ENCODE data around the gene COL9A1. TPM values are rescaled to one million over a fixed set of nuclear protein-coding genes. Genes with fewer than 3 reads are reported as not detected.

Gene COL9A1
- total and polyA plus RNA-seq, 2 of the 4 experiments (the other 2 are of a cell fraction): not detected

DNA sequence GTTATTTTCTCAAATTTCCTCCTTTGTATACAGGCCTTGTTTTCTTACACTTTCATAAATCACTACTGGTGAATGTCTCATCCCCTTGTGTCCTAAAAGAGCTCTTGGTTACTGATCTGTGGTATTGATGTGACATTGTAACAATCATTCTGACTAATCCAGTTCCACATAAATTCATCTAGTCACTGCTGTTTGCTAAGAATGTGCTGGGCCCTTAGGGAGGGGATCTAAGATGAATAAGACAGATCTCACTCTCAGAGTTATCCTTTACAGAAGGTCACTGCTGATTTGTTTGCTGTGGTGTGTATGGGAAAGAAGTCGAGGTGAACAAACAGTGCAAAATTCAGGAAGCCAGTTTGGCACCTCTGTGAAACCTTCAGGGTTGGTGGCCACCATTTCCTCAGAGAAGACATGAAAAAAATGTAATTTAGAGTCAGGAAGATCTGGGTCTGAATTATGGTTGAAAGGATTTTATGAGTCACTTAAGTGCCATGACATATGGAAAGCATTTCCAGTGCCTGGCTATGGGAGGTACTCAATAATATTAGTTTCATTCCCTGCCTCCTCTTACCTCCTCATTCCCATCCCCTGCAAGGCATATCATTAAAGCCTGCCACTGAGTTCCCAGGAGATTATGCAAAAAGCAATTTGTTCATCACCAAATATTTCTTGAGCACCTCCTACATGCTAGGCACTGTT, 121.8 kb downstream of the COL9A1 start:
- no CpG with 5 or more reads among the region's 1 CpG for WGBS, 2 experiments (ENCODE audit: extremely low coverage in 2 of 2, insufficient read length in 1 of 2)
- Histone ChIP-seq H3K36me3 (ENCODE audit: control insufficient read depth, insufficient read depth, low read length) (no peaks in the 10 kb centered on the region), H3K56ac (ENCODE audit: extremely low read depth, insufficient read depth, low read length) (no peak overlapping the region), H4K5ac (ENCODE audit: low read depth, low read length) (no peak overlapping the region), H3K4me1 (ENCODE audit: control insufficient read depth, insufficient read depth, low read length) (no peaks in the 10 kb centered on the region), H2AK9ac (replicated peaks; ENCODE audit: low read depth, low read length, poor library complexity) (no peak overlapping the region), H4K20me1 (ENCODE audit: insufficient read depth, low read length) (no peaks in the 10 kb centered on the region), H3K27ac (ENCODE audit: insufficient read depth, low read length) (no peak overlapping the region), H3K14ac (replicated peaks; ENCODE audit: low read depth, low read length) (no peak overlapping the region), H3K9ac (ENCODE audit: low read depth, low read length) (no peak overlapping the region), H3K4ac (ENCODE audit: low read depth, low read length) (no peak overlapping the region), H2BK120ac (ENCODE audit: low read depth, low read length) (no peak overlapping the region), H3K4me2 (ENCODE audit: low read depth, low read length) (no peak overlapping the region), H4K8ac (ENCODE audit: low read depth in 2 of 2, low read length in 2 of 2) (no peak overlapping the region), H2BK15ac (ENCODE audit: low read depth, low read length) (no peak overlapping the region), H2BK20ac (ENCODE audit: low read depth, low read length) (no peak overlapping the region), H3K9me3 (ENCODE audit: control insufficient read depth, insufficient read depth, low read length) (no peaks in the 10 kb centered on the region), H3K4me3 (ENCODE audit: insufficient read depth, low read depth, low read length) (no peak overlapping the region), H3K23ac (ENCODE audit: low read depth, low read length) (no peak overlapping the region), H3K79me1 (ENCODE audit: low read depth in 1 of 2, low read length in 2 of 2) (no peaks in the 10 kb centered on the region), H3K18ac (ENCODE audit: low read depth, low read length) (no peak overlapping the region), H2BK5ac (ENCODE audit: low read depth, low read length, poor library complexity, severe bottlenecking) (no peak overlapping the region), H3K27me3 (ENCODE audit: control insufficient read depth, insufficient read depth, low read length) (no peaks in the 10 kb centered on the region), H4K91ac (ENCODE audit: insufficient read depth, low read depth, low read length) (no peak overlapping the region), H2AK5ac (ENCODE audit: low read depth, low read length) (no peak overlapping the region), H2AFZ (replicated peaks; ENCODE audit: low read length, poor library complexity) (no peak overlapping the region), H3K9me1 (ENCODE audit: insufficient read depth, low read length) (no peaks in the 10 kb centered on the region)
- ChIA-PET POLR2A (ENCODE audit: unreplicated experiment) (no interaction called here), CTCF (interaction anchor here (0.6 kb wide), 1 partner anchor 959 kb away, joined by 3 read pairs; no protein-coding TSS in a partner anchor)
- in situ Hi-C loops (cut with MboI; ENCODE audit: low sequenced_read_pairs) (no loop called here), dilution Hi-C loops (cut with HindIII; ENCODE audit: low sequenced_read_pairs, unreplicated experiment) (no loop called here), intact Hi-C loops (cut with micrococcal nuclease) (no loop called here)
- TF ChIP-seq NFE2L2 (IDR thresholded peaks at IDR 0.05; ENCODE audit: low read depth, low read length): no peak
- TF ChIP-seq RFX5 (IDR thresholded peaks at IDR 0.05; ENCODE audit: low read depth, low read length): no peak
- no peak for TF ChIP-seq MAFK (IDR thresholded peaks at IDR 0.05; ENCODE audit: low read depth, low read length)
- BruUV-seq (replicated peaks): no TSS peak
- DNase-seq (no peak), ATAC-seq (ENCODE audit: low read depth) (no peak)
